Endothelial cell of hepatic sinusoid (primary cell): ENCODE results near the gene CXCL11.
"Not testable (repeated sequence)": the region's sequence is repeated elsewhere in the genome, so short reads cannot be mapped to it uniquely, and the experiment has no call there.

Experiments
- in situ Hi-C: cut with HindIII; loops from 2 replicates; pipeline ENCODE4 v1.10.0; 2017; ENCODE audit warnings: low sequenced_read_pairs

Gene CXCL11

DNA sequence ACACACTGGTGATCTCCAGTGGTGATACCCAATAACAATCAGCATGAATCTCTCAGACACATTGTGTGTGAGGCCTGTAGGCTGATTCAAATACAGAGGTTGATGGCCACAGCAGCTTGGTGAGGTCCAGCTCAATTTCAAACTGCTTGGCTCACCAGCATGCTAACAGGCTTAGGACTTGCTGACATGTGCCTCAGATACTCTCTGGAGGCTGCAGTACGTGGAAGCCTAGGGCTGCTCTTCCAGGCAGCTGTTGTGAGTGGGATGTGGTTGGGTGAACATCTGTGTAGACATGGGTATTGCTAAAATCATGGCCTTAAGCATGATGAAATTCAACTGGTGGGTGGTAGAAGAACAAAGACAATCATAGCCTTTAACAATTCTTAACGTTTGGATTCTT, 32.8 kb downstream of the CXCL11 start:
- in situ Hi-C loops, result no loop called here

DNA sequence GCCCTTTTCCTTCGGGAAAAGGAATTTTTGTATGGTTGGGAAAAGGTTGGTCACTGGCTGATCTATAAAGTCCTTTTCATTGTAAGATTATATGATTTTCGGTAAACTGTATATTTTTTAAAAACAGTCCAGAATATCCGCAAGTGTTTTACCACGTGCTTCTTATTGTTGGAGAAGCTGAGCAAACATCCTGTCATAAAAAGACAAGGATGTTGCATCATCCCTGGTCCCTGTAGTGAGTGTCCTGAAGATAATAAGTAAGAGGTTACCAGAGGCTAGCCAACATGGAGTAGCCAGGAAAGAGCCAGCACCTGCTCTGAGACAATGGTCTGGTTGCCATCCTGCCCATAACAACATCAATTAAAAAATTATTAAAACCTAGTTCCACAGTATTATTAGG, 33.7 kb downstream of the CXCL11 start:
- in situ Hi-C loops, result no loop called here

- in situ Hi-C loops, result no loop called here
These were observed 34.2 kb downstream of the CXCL11 start for GRCh38 chr4:76001700-76002099.

DNA sequence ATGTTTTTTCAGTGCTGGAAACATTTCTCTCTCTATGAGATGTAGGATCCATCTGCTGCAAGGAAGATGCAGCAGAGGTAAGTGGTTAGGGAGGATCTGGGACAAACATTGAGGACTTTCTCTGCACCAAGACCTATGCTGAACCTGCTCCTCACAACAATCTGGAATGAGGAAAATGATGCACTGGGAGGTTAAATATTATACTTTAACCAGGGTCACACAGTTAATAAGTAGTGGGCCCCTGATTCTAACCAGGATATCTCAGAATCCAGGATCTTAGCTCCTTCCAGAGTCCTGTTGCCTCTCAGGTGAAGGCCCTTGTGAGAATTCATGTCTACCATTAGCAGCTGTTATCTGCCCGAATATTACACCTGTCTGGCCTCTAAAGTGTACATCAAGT, 35.6 kb downstream of the CXCL11 start:
- in situ Hi-C loops, result no loop called here

DNA sequence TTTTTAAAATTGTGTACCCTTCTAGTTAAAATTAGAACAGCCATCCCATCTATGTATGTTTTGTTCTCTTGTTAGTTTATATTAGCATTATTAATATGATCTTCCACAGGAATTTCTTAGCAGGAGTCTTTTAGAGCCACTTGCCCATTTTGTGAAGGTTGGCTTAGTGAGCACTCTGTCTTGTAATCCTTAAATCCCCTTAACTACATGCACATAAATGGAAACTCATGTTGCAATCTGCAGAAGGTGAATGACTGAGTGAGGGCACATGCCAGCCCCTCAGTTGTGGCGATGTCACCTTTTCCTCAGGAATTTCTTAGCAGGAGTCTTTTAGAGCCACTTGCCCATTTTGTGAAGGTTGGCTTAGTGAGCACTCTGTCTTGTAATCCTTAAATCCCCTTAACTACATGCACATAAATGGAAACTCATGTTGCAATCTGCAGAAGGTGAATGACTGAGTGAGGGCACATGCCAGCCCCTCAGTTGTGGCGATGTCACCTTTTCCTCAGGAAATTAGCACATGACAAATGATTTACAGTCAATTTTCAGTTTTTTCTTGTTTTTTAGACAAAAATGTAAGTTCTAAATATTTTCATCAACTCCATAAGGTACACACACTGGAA, 37.2 kb downstream of the CXCL11 start:
- in situ Hi-C loops, result not testable (repeated sequence)

DNA sequence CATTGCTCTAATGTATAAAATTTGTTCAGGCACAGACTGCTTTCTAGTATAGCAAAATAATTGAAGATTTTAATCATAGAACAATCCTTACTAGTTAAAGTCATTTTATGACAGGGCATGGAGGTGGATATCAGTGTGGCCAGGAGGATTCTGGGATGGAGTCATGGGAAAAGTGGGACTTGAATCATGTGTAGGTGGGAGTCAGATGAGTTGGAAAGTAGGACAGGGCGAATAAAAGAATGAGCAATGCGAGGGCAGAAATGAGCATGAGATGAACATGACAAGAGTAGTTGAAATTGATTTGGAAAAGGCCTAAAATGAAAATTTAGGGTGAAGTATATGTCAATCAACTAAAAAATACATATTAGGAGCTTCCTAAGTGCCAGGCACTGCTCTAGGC, 37.9 kb downstream of the CXCL11 start:
- in situ Hi-C loops, result no loop called here

- in situ Hi-C loops, result no loop called here
These were observed 38.8 kb downstream of the CXCL11 start for GRCh38 chr4:75997081-75997480.

- in situ Hi-C loops, result no loop called here
These were observed 40.1 kb downstream of the CXCL11 start for GRCh38 chr4:75995727-75996126.

DNA sequence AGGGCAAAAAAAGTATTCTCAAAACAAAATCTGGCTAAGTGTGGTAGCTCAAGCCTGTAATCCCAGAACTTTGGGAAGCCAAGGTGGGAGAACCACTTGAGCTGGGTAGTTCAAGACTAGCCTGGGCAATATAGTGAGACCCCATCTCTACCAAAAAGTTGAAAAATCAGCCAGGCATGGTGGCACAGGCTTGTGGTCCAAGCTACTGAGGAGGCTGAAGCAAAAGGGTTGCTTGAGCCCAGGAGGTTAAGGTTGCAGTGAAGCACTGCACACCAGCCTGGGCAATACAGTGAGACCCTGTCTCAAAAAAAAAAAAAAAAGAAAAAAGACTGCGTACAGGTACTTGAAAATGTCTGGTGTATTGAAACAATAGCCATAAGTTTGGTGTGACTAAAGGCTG, 43.4 kb downstream of the CXCL11 start:
- in situ Hi-C loops, result loop anchor here (5.0 kb wide), 2 partner anchors 45 to 90 kb away; no protein-coding TSS in a partner anchor

GRCh38 chr4:75989846-75990528, 45.9 kb downstream of the CXCL11 start:
- in situ Hi-C loops, result loop anchor here (5.0 kb wide), 2 partner anchors 43 to 92 kb away; no protein-coding TSS in a partner anchor

DNA sequence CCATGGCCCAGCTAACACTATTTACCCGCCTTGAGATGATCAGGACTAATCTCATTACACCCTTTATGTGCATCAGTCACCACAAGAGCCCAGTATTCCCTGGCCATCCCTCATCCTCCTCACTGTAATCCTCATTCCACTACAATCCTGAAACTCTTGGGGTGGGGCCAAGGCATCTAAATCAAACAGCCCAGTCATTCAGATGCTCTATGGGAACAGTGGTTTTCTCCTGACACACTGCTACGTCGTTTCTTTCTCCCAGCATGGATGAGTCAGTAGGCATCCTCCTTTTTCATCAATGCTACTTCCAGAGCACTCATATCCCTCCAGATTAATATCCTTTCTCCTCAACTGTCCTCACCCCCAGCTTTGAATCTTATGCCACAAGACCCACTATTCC, 50.8 kb downstream of the CXCL11 start:
- in situ Hi-C loops, result no loop called here
